Neural progenitor cell (in vitro differentiated cells): ENCODE measurements around the gene DNAL4. TPM values are rescaled to one million over a fixed set of nuclear protein-coding genes. Genes with fewer than 3 reads are reported as not detected.

Source experiments
- small RNA-seq: library from RNA; depleted of rRNA; stranded (forward); fragments of <200 nt; gene quantifications from one replicate; pipeline ENCODE3, GENCODE V24; 2015
- total RNA-seq: library from RNA; depleted of rRNA; stranded (reverse); fragments of >200 nt; gene quantifications from 2 replicates; pipeline ENCODE4 v1.2.3, GENCODE V29; 2015; ENCODE audit warnings: low replicate concordance

The DNAL4 gene
- total RNA-seq, 1 donor from 2014 or later = 10.7 TPM

Small RNA genes within 50 kb of the gene (small RNA-seq; reads per million reads assigned to genes)
- not detected for gene AL021707.8

Other genes starting within 250 kb of the DNAL4 start
- 20.0 and 22.8 TPM in 2 replicates for gene DMC1, start 224.0 kb downstream of the DNAL4 start, total RNA-seq
- 17.8 and 32.7 TPM in 2 replicates for gene FAM227A, start 137.8 kb downstream of the DNAL4 start, total RNA-seq
- 23.1 and 25.8 TPM in 2 replicates for gene CBY1, start 137.5 kb downstream of the DNAL4 start, total RNA-seq
- gene TOMM22, start 112.2 kb downstream of the DNAL4 start, total RNA-seq = 63.6 and 134 TPM in 2 replicates
- gene JOSD1, start 93.2 kb downstream of the DNAL4 start, total RNA-seq = 32.4 and 39.2 TPM in 2 replicates
- 40.8 and 91.9 TPM in 2 replicates for gene GTPBP1, start 88.2 kb downstream of the DNAL4 start, total RNA-seq
- 16.2 and 33.5 TPM in 2 replicates for gene SUN2, start 38.1 kb downstream of the DNAL4 start, total RNA-seq
- gene NPTXR, start 49.9 kb upstream of the DNAL4 start, total RNA-seq = 0.99 and 2.5 TPM in 2 replicates
- gene CBX6, start 78.1 kb upstream of the DNAL4 start, total RNA-seq = 14.0 and 29.7 TPM in 2 replicates
- not detected in 2 replicates for gene APOBEC3A, start 163.5 kb upstream of the DNAL4 start, total RNA-seq
- gene APOBEC3B, start 188.2 kb upstream of the DNAL4 start, total RNA-seq = not detected in 2 replicates
- 3.0 and 4.6 TPM in 2 replicates for gene APOBEC3C, start 220.1 kb upstream of the DNAL4 start, total RNA-seq
- 0.26 and 0.87 TPM in 2 replicates for gene APOBEC3D, start 227.0 kb upstream of the DNAL4 start, total RNA-seq
- 0.45 and 2.8 TPM in 2 replicates for gene APOBEC3F, start 246.7 kb upstream of the DNAL4 start, total RNA-seq